Stimulated activated memory B cell treated with anti-CD40 and anti-IgM and Interleukin-4, amounts not matched to agents 10 μg/mL and 1 μg/mL and 100 μg/mL, for 72 hours (primary cell): ENCODE measurements around the gene RTEL1.

Experiments used
- ATAC-seq: fragments of 150-1000 bp; cut with Tn5 transposase; 2 replicates; pipeline ENCODE4 v1.10.0; 2021
- H3K27ac Mint-ChIP-seq: one replicate; pipeline ENCODE4 v1.8.0; 2022; ENCODE audit warnings: mild to moderate bottlenecking, mixed read lengths
- H3K27me3 Mint-ChIP-seq: one replicate; pipeline ENCODE4 v1.8.0; 2022; ENCODE audit warnings: mixed read lengths
- H3K36me3 Mint-ChIP-seq: one replicate; pipeline ENCODE4 v1.8.0; 2022; ENCODE audit warnings: mixed read lengths
- H3K4me1 Mint-ChIP-seq: one replicate; pipeline ENCODE4 v1.8.0; 2022; ENCODE audit warnings: mixed read lengths
- H3K4me3 Mint-ChIP-seq: one replicate; pipeline ENCODE4 v1.8.0; 2022; ENCODE audit warnings: mild to moderate bottlenecking, moderate library complexity, mixed read lengths
- H3K9me3 Mint-ChIP-seq: one replicate; pipeline ENCODE4 v1.8.0; 2022; ENCODE audit warnings: mixed read lengths

The RTEL1 gene

DNA sequence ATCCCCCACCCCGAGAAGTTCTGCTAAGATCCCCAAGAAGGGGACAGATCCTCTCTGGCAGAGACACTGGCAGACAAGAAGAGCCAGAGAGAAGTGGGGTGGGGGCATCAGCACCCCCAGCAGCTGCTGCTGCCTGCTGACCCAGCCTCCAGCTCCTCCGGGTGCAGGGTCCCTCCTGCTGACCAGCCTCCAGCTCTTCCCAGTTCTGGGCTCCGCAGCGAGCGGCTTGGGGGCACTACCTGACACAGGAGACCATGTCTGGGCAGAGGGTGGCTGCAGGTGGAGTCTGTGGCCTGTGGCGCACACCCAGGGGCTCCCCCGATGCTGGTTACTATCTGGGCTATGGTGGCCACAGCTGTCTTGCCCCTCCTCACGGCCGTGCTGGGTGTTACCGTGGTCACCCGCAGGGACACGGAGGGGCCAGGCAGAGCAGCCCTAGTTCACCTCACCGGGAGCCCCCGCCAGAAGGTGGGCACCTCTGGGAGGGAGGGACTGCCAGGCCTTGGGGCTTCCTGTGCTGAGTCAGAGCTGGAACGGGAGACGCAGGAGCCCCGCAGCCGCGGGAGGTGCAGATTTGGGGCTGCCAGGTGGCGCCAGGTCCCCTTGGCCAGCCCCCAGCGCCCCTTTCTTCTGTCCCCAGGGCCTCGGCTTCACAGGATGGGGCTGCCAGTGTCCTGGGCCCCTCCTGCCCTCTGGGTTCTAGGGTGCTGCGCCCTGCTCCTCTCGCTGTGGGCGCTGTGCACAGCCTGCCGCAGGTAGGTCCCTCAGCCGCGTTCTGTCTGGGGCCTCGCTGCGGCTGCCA, 79.0 kb downstream of the RTEL1 start:
- H3K27me3 Mint-ChIP-seq = no peaks in the 10 kb centered on the region
- H3K4me1 Mint-ChIP-seq = peaks cover 32% of the 10 kb centered on the region
- H3K4me3 Mint-ChIP-seq = peak overlapping the region; percentile 79
- peak overlapping the region; percentile 76 for H3K27ac Mint-ChIP-seq
- H3K9me3 Mint-ChIP-seq = no peaks in the 10 kb centered on the region
- peak; percentile 53 for ATAC-seq
- peaks cover 16% of the 10 kb centered on the region for H3K36me3 Mint-ChIP-seq

DNA sequence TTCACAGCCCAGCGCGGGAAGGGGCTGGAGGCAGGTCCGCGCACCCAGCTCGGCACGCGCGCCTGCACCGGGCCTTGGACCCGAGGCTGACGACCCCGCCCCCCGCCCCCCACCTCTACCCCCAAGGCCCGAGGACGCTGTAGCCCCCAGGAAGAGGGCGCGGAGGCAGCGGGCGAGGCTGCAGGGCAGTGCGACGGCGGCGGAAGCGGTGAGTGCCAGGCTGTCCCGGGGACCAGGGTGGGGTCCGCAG, 79.5 kb downstream of the RTEL1 start:
- peak overlapping the region; percentile 79 for H3K4me3 Mint-ChIP-seq
- ATAC-seq = no peak
- H3K36me3 Mint-ChIP-seq = peaks cover 16% of the 10 kb centered on the region
- H3K27ac Mint-ChIP-seq = no peak overlapping the region
- peaks cover 32% of the 10 kb centered on the region for H3K4me1 Mint-ChIP-seq
- no peaks in the 10 kb centered on the region for H3K27me3 Mint-ChIP-seq
- H3K9me3 Mint-ChIP-seq = no peaks in the 10 kb centered on the region

DNA sequence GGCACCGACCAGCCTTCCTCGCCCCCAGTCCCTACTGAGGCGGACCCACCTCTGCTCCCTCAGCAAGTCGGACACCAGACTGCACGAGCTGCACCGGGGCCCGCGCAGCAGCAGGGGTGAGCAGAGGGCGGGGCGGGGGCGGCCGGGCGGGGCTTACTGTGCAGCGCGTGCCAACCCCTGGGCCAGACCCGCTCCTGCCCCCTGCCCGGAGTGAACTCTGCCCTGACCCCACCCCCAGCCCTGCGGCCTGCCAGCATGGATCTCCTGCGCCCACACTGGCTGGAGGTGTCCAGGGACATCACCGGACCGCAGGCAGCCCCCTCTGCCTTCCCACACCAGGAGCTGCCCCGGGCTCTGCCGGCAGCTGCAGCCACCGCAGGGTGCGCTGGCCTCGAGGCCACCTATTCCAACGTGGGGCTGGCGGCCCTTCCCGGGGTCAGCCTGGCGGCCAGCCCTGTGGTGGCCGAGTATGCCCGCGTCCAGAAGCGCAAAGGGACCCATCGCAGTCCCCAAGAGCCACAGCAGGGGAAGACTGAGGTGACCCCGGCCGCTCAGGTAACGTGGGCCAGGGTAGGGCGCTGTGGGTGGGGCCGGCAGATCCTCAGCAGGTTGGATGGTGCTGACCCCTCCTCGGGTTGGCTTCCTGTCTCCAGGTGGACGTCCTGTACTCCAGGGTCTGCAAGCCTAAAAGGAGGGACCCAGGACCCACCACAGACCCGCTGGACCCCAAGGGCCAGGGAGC, 80.0 kb downstream of the RTEL1 start:
- no peaks in the 10 kb centered on the region for H3K27me3 Mint-ChIP-seq
- H3K36me3 Mint-ChIP-seq = peaks cover 16% of the 10 kb centered on the region
- no peak overlapping the region for H3K27ac Mint-ChIP-seq
- ATAC-seq = no peak
- H3K4me1 Mint-ChIP-seq = peaks cover 32% of the 10 kb centered on the region
- no peaks in the 10 kb centered on the region for H3K9me3 Mint-ChIP-seq
- peak overlapping the region; percentile 53 for H3K4me3 Mint-ChIP-seq

DNA sequence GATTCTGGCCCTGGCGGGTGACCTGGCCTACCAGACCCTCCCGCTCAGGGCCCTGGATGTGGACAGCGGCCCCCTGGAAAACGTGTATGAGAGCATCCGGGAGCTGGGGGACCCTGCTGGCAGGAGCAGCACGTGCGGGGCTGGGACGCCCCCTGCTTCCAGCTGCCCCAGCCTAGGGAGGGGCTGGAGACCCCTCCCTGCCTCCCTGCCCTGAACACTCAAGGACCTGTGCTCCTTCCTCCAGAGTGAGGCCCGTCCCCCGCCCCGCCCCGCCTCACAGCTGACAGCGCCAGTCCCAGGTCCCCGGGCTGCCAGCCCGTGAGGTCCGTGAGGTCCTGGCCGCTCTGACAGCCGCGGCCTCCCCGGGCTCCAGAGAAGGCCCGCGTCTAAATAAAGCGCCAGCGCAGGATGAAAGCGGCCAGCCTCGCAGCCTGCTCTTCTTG, 80.6 kb downstream of the RTEL1 start:
- no peak overlapping the region for H3K27ac Mint-ChIP-seq
- no peak for ATAC-seq
- peaks cover 12% of the 10 kb centered on the region for H3K36me3 Mint-ChIP-seq
- no peaks in the 10 kb centered on the region for H3K27me3 Mint-ChIP-seq
- peaks cover 31% of the 10 kb centered on the region for H3K4me1 Mint-ChIP-seq
- peak overlapping the region; percentile 53 for H3K4me3 Mint-ChIP-seq
- H3K9me3 Mint-ChIP-seq = no peaks in the 10 kb centered on the region

DNA sequence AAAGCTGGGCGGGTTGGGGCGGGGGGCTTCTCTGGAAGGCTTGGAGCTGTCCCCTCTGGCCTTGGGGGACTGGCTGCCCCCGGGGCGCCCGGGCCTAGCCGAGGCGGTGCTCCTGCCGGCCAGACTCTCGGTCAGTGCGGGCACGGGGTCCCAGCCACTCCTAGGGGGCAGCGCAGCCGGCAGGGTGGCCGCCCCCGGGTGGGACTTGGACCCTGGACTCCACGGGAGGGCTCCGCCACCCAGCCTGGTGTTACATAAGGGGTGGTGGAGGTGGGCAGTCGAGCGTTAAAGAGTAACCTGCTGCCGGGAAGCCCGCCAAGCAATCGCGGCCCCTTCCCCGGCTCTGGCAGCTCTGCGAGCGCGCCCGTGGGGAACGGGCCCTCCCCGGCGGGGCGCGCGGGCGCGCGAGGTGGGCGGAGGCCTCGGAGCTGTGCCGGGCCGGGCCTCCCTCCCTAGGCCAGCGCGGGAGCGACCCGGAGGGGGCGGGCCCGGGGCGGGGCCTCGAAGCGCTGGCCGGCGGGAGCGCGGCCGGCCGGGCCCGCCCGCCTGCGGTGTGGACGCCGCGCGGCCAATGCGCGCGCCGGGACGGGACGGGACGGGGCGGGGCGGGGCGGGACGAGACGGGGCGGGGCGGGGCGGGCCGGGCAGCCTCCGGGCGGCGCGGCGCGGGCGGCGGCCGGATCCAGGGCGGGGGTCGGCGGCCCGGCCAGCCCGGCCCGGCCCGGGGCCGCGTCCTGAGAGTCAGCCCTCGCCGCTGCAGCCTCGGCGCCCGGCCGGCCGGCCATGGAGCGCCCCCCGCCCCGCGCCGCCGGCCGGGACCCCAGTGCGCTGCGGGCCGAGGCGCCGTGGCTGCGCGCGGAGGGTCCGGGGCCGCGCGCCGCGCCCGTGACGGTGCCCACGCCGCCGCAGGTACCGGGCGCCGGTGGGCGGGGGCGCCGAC, 81.3 kb downstream of the RTEL1 start, which contains the start of gene SLC2A4RG:
SLC2A4RG (plus strand) TSS at position 647 of the 940 bp plus-strand sequence; CDS start at position 784, 137 bp downstream.
- Mint-ChIP-seq H3K36me3 (peaks cover 6% of the 10 kb centered on the region), H3K4me1 (peaks cover 26% of the 10 kb centered on the region), H3K27ac (no peak within 1 kb of the TSS), H3K27me3 (no peaks in the 10 kb centered on the region), H3K9me3 (no peaks in the 10 kb centered on the region), H3K4me3 (peak within 1 kb of the TSS; percentile 53)
- peak; percentile 82 for ATAC-seq

DNA sequence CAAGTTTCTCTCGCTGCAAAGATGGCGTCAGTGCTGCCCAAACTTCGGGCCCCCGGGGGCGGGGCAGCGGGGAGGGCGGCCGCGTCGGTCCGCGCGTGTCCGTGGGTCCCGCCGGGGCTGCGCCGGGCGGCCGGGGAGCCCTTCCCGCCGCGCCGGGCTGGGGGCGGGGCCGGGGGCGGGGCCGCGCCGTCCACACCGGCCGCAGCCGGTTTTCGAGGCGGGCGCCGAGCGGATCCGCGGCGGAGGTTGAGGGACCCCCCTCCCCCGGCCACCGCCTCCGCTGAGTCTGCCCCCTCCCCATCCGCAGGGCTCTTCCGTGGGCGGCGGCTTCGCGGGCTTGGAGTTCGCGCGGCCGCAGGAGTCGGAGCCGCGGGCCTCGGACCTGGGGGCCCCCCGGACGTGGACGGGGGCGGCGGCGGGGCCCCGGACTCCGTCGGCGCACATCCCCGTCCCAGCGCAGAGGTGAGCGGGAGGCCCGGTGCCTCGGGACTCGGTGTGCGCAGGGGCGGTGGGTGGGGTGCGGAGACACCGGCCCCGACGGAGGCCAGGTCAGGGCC, 82.0 kb downstream of the RTEL1 start:
- no peak overlapping the region for H3K27ac Mint-ChIP-seq
- no peaks in the 10 kb centered on the region for H3K9me3 Mint-ChIP-seq
- peak overlapping the region; percentile 29 for H3K4me3 Mint-ChIP-seq
- peak; percentile 13 for ATAC-seq
- H3K27me3 Mint-ChIP-seq = no peaks in the 10 kb centered on the region
- peaks cover 4% of the 10 kb centered on the region for H3K36me3 Mint-ChIP-seq
- H3K4me1 Mint-ChIP-seq = peaks cover 26% of the 10 kb centered on the region

DNA sequence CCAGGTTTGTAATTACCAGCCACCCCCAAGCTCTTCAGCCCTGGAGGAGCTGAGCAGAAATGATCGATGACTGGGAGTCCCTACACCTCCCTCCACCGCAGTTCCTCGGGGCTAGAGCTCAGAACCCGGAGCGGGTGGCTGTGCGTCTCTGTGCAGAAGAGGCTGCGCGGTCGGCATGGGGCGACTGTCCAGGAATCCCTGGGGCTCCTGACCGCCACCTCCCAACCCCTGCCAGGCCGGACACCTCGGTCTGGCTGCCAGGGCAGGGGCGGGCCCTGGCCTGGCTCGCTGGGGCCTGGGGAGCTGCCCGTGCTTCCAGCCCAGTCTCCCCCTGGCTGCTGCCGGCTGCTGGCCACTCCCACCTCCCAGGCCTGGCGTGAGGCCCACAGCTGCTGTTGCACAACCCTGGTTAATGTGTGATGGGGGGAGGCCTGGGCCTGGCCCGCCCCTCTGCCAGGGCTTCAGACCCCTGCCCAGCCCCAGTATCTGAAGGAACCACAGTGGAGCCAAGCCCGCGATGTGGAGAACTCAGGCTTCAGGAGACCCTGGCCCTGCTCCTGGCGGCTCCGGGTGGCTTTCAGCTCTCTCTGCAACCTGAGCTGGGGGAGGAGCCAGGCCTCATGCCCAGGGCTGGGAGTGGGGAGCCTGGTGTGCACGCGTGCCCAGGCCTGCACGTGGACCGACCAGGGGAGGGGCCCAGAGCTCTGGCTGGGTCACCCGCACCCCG, 82.7 kb downstream of the RTEL1 start:
- H3K4me1 Mint-ChIP-seq = peaks cover 22% of the 10 kb centered on the region
- H3K4me3 Mint-ChIP-seq = peak overlapping the region; percentile 60
- H3K36me3 Mint-ChIP-seq = no peaks in the 10 kb centered on the region
- ATAC-seq = no peak
- H3K27me3 Mint-ChIP-seq = no peaks in the 10 kb centered on the region
- no peak overlapping the region for H3K27ac Mint-ChIP-seq
- H3K9me3 Mint-ChIP-seq = no peaks in the 10 kb centered on the region

DNA sequence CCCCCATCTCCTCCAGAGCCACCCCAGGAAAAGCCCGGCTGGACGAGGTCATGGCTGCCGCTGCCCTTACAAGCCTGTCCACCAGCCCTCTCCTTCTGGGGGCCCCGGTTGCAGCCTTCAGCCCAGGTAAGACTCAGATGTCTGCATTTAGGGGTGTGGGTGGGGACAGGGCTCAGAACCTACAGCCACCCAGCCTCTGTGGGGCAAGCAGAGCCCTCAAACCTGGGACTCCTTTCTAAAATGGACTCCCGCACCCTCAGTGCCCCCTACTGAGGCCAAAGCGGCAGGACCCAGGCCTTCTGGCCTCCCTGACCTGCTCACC, 83.2 kb downstream of the RTEL1 start:
- no peak for ATAC-seq
- Mint-ChIP-seq H3K4me3 (peak overlapping the region; percentile 50), H3K27ac (no peak overlapping the region), H3K27me3 (no peaks in the 10 kb centered on the region), H3K9me3 (no peaks in the 10 kb centered on the region), H3K36me3 (no peaks in the 10 kb centered on the region), H3K4me1 (peaks cover 17% of the 10 kb centered on the region)

DNA sequence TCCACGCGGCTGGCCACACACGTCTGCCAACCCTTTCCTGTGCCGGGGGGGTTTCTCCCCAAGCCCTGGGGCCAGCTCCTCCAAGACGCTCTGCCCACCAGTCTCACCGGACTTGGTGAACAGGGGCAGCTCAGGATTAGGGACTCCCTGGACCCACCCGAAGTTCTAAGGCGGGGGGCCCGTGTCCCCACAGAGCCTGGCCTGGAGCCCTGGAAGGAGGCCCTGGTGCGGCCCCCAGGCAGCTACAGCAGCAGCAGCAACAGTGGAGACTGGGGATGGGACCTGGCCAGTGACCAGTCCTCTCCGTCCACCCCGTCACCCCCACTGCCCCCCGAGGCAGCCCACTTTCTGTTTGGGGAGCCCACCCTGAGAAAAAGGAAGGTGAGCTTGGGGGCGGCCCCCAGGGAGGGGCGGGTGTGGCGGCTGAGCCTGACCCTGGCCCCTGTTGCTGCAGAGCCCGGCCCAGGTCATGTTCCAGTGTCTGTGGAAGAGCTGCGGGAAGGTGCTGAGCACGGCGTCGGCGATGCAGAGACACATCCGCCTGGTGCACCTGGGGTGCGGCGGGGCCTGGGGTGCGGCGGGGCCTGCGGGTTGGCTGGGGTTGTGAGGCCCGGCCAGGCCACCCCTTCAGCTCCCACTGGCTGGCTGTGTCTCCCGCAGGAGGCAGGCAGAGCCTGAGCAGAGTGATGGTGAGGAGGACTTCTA, 83.7 kb downstream of the RTEL1 start:
- Mint-ChIP-seq H3K27ac (no peak overlapping the region), H3K4me3 (peak overlapping the region; percentile 50), H3K27me3 (no peaks in the 10 kb centered on the region), H3K36me3 (no peaks in the 10 kb centered on the region), H3K4me1 (peaks cover 12% of the 10 kb centered on the region), H3K9me3 (no peaks in the 10 kb centered on the region)
- ATAC-seq = no peak

DNA sequence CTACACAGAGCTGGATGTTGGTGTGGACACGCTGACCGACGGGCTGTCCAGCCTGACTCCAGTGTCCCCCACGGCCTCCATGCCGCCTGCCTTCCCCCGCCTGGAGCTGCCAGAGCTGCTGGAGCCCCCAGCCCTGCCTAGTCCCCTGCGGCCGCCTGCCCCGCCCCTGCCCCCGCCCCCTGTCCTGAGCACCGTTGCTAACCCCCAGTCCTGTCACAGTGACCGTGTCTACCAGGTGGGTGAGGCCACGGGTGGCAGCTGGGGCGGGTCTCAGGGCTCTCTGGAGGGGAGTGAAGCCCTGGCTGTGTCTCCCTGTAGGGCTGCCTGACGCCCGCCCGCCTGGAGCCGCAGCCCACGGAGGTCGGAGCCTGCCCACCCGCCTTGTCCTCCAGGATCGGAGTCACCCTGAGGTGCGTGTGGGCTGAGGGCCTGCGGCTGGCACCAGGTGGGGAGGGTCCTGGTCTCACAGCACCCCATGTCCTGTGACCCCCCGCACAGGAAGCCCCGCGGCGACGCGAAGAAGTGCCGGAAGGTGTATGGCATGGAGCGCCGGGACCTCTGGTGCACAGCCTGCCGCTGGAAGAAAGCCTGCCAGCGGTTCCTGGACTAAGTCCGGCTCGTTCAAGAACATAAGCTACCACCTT, 84.4 kb downstream of the RTEL1 start:
- no peak for ATAC-seq
- no peaks in the 10 kb centered on the region for H3K9me3 Mint-ChIP-seq
- peaks cover 6% of the 10 kb centered on the region for H3K4me1 Mint-ChIP-seq
- H3K27me3 Mint-ChIP-seq = no peaks in the 10 kb centered on the region
- no peak overlapping the region for H3K27ac Mint-ChIP-seq
- no peak overlapping the region for H3K4me3 Mint-ChIP-seq
- no peaks in the 10 kb centered on the region for H3K36me3 Mint-ChIP-seq

DNA sequence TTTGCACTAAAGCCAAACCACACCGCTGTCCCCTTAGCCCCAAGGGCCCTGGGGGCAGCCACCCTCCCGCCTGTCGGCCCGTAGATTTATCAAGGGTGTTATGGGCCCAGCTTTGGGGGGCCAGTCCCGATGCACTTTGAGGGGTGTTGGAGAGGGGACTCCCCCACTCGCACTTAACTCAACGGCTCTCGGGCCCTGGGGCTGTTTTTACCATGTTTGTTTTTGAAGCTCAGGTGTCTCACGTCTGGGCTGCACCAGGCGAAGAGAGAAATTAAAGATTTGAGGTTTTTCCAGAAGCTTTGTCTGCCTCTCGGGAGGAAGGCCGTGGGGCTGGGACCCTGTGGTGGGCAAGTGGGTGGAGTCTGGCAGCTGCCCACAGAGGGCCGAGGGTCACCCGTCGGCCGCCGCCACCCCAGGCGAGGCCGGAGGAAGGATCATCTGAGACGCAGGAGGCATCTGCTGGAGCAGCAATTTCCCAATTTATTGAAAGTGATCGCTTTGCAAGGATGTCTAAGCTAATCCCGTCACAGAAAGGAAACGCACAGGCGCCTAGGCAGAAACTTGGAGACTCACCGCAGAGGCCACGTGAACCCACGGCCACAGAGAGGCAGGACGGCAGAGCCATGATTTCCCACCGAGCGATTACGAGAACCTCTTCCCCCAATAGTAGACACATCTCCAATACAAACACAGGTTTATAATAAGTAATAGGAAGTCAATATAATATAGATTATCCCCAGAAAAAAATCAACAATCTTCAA, 85.3 kb downstream of the RTEL1 start:
- ATAC-seq = no peak
- no peaks in the 10 kb centered on the region for H3K27me3 Mint-ChIP-seq
- H3K36me3 Mint-ChIP-seq = no peaks in the 10 kb centered on the region
- H3K9me3 Mint-ChIP-seq = no peaks in the 10 kb centered on the region
- no peak overlapping the region for H3K27ac Mint-ChIP-seq
- H3K4me3 Mint-ChIP-seq = no peak overlapping the region
- H3K4me1 Mint-ChIP-seq = peaks cover 4% of the 10 kb centered on the region

DNA sequence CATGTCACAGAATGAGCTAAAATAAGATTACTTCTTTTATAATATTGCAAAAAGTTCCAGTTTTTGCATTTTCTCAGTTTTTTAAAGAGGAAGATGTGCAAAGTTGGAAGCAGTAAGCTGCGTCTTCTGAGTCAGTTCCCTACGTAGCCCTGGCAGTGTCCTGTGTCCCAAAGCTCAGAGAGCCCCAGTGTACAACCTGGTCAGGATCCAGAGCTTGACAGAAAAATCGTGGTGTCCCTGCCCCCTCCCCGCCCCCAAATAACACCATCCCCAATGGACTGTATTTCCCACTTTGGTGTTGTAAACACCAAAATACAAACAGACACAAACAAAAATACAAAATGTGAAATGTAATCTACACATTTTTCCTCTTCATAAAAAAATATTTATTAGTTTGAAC, 86.0 kb downstream of the RTEL1 start:
- H3K4me3 Mint-ChIP-seq = no peak overlapping the region
- no peaks in the 10 kb centered on the region for H3K9me3 Mint-ChIP-seq
- H3K36me3 Mint-ChIP-seq = no peaks in the 10 kb centered on the region
- no peak for ATAC-seq
- no peak overlapping the region for H3K27ac Mint-ChIP-seq
- H3K27me3 Mint-ChIP-seq = no peaks in the 10 kb centered on the region
- H3K4me1 Mint-ChIP-seq = no peaks in the 10 kb centered on the region
